IMR-90 (cell line): Measurements from ENCODE around the gene AP3S1. TPM values are rescaled to one million over a fixed set of nuclear protein-coding genes. Genes with fewer than 3 reads are reported as not detected.
A peak's percentile ranks its signal among the peaks of the same experiment; 100 is the strongest.

Source experiments
- ATAC-seq: fragments of 200-7000 bp; cut with Tn5 transposase; 2 replicates; pipeline ENCODE4 v1.9.1; 2020; ENCODE audit warnings: low read depth, mild to moderate bottlenecking, moderate library complexity
- BruUV-seq: library from RNA; stranded (reverse); fragments of 400-500 nt; replicated peaks from 2 replicates; lab custom pipeline; 2021; lab: Mats Ljungman, UMichigan
- CTCF ChIA-PET: fragments of 300-600 bp; formaldehyde crosslinking; extraction: SDS; loops from one replicate; lab custom pipeline; 2021; ENCODE audit warnings: antibody characterized with exemption; lab: Yijun Ruan, JAX
- POLR2A ChIA-PET: fragments of 300-600 bp; sonication (Branson Sonifier 250); formaldehyde crosslinking; loops from one replicate; lab custom pipeline; 2022; ENCODE audit warnings: antibody characterized with exemption; ENCODE audit not compliant: unreplicated experiment; lab: Charles Lee
- DNase-seq: peaks from one replicate; pipeline ENCODE4 v3.0.0; 2013
- H2AFZ ChIP-seq: replicated peaks from 2 replicates; pipeline ENCODE3; 2013; ENCODE audit warnings: low read length, mild to moderate bottlenecking; ENCODE audit not compliant: poor library complexity
- H2AK5ac ChIP-seq: 2 replicates; pipeline ENCODE4 v1.6.1; 2013; ENCODE audit warnings: low read depth, low read length, inconsistent platforms
- H2AK9ac ChIP-seq: replicated peaks from 2 replicates; pipeline ENCODE3; 2013; ENCODE audit warnings: mild to moderate bottlenecking, low read depth, low read length, moderate library complexity; ENCODE audit not compliant: poor library complexity
- H2BK120ac ChIP-seq: 2 replicates; pipeline ENCODE4 v1.6.1; 2013; ENCODE audit warnings: low read depth, low read length, inconsistent platforms
- H2BK15ac ChIP-seq: 3 replicates; pipeline ENCODE4 v1.6.1; 2013; ENCODE audit warnings: low read depth, low read length, inconsistent platforms
- H2BK20ac ChIP-seq: 2 replicates; pipeline ENCODE4 v1.6.1; 2013; ENCODE audit warnings: low read depth, mild to moderate bottlenecking, inconsistent platforms, low read length, moderate library complexity
- H2BK5ac ChIP-seq: 2 replicates; pipeline ENCODE4 v1.6.1; 2013; ENCODE audit warnings: mild to moderate bottlenecking, low read depth, low read length, inconsistent platforms; ENCODE audit not compliant: poor library complexity, severe bottlenecking
- H3K14ac ChIP-seq: replicated peaks from 2 replicates; pipeline ENCODE4 v1.6.1; 2013; ENCODE audit warnings: low read depth, low read length, inconsistent platforms
- H3K18ac ChIP-seq: 2 replicates; pipeline ENCODE4 v1.6.1; 2013; ENCODE audit warnings: low read depth, low read length, control low read depth
- H3K23ac ChIP-seq: 2 replicates; pipeline ENCODE4 v1.6.1; 2013; ENCODE audit warnings: low read depth, low read length, inconsistent platforms
- H3K27ac ChIP-seq: 2 replicates; pipeline ENCODE4 v1.5.1; 2013; ENCODE audit warnings: mild to moderate bottlenecking, control low read depth, low read length; ENCODE audit not compliant: insufficient read depth
- H3K27me3 ChIP-seq: 2 replicates; pipeline ENCODE4 v1.6.1; 2013; ENCODE audit warnings: low read length; ENCODE audit not compliant: control insufficient read depth, insufficient read depth
- H3K36me3 ChIP-seq: 2 replicates; pipeline ENCODE4 v1.6.1; 2013; ENCODE audit warnings: low read length, mixed read lengths; ENCODE audit not compliant: control insufficient read depth, insufficient read depth
- H3K4ac ChIP-seq: 2 replicates; pipeline ENCODE4 v1.6.1; 2013; ENCODE audit warnings: low read depth, low read length, inconsistent platforms
- H3K4me1 ChIP-seq: 2 replicates; pipeline ENCODE4 v1.6.1; 2013; ENCODE audit warnings: low read length, mixed read lengths; ENCODE audit not compliant: control insufficient read depth, insufficient read depth
- H3K4me2 ChIP-seq: 2 replicates; pipeline ENCODE4 v1.6.1; 2013; ENCODE audit warnings: low read depth, mild to moderate bottlenecking, control low read depth, low read length, moderate library complexity
- H3K4me3 ChIP-seq: 2 replicates; pipeline ENCODE4 v1.5.1; 2013; ENCODE audit warnings: low read depth, mild to moderate bottlenecking, control low read depth, low read length, moderate library complexity; ENCODE audit not compliant: insufficient read depth
- H3K56ac ChIP-seq: 2 replicates; pipeline ENCODE4 v1.6.1; 2013; ENCODE audit warnings: low read length, inconsistent platforms; ENCODE audit not compliant: insufficient read depth; ENCODE audit errors: extremely low read depth
- H3K79me1 ChIP-seq, 2 experiments: 2 replicates each; pipeline ENCODE4 v1.6.1; 2013; ENCODE audit warnings: low read length in 2 of 2, inconsistent platforms in 1 of 2, low read depth in 1 of 2
- H3K9ac ChIP-seq: 2 replicates; pipeline ENCODE4 v1.6.1; 2013; ENCODE audit warnings: low read depth, low read length, control low read depth
- H3K9me1 ChIP-seq: 2 replicates; pipeline ENCODE4 v1.6.1; 2013; ENCODE audit warnings: low read length, inconsistent platforms; ENCODE audit not compliant: insufficient read depth
- H3K9me3 ChIP-seq: 2 replicates; pipeline ENCODE4 v1.6.1; 2013; ENCODE audit warnings: low read length; ENCODE audit not compliant: control insufficient read depth, insufficient read depth
- H4K20me1 ChIP-seq: 2 replicates; pipeline ENCODE4 v1.6.1; 2013; ENCODE audit warnings: low read length, inconsistent platforms; ENCODE audit not compliant: insufficient read depth
- H4K5ac ChIP-seq: 2 replicates; pipeline ENCODE4 v1.6.1; 2013; ENCODE audit warnings: mild to moderate bottlenecking, low read depth, low read length, control low read depth
- H4K8ac ChIP-seq, 2 experiments: 2 replicates each; pipeline ENCODE4 v1.6.1; 2013; ENCODE audit warnings: low read depth in 2 of 2, low read length in 2 of 2, control low read depth in 1 of 2, inconsistent platforms in 1 of 2
- H4K91ac ChIP-seq: 2 replicates; pipeline ENCODE4 v1.6.1; 2013; ENCODE audit warnings: low read depth, low read length, inconsistent platforms; ENCODE audit not compliant: insufficient read depth
- BHLHE40 ChIP-seq: fragments of 150-350 bp; IDR thresholded peaks from 2 replicates; pipeline ENCODE4 v1.6.1; 2016; ENCODE audit warnings: mild to moderate bottlenecking, low read depth, low read length
- CEBPB ChIP-seq: IDR thresholded peaks from 2 replicates; pipeline ENCODE4 v1.6.1; 2012; ENCODE audit warnings: low read depth, low read length, improper control_type of control experiment
- MAFK ChIP-seq: IDR thresholded peaks from 2 replicates; pipeline ENCODE4 v1.6.1; 2012; ENCODE audit warnings: low read depth, low read length, improper control_type of control experiment
- MAZ ChIP-seq: IDR thresholded peaks from 2 replicates; pipeline ENCODE4 v1.6.1; 2012; ENCODE audit warnings: low read depth, mild to moderate bottlenecking, low read length, improper control_type of control experiment, moderate library complexity, borderline replicate concordance
- NFE2L2 ChIP-seq: fragments of 150-350 bp; IDR thresholded peaks from 2 replicates; pipeline ENCODE4 v1.6.1; 2016; ENCODE audit warnings: low read depth, mild to moderate bottlenecking, low read length
- POLR2A ChIP-seq: IDR thresholded peaks from 2 replicates; pipeline ENCODE4 v1.6.1; 2012; ENCODE audit warnings: mild to moderate bottlenecking, low read depth, low read length
- RAD21 ChIP-seq: IDR thresholded peaks from 2 replicates; pipeline ENCODE4 v1.6.1; 2012; ENCODE audit warnings: low read length, improper control_type of control experiment
- RCOR1 ChIP-seq: IDR thresholded peaks from 2 replicates; pipeline ENCODE4 v1.6.1; 2012; ENCODE audit warnings: mild to moderate bottlenecking, low read length, improper control_type of control experiment; ENCODE audit not compliant: insufficient replicate concordance
- RFX5 ChIP-seq: IDR thresholded peaks from 2 replicates; pipeline ENCODE4 v1.8.0; 2012; ENCODE audit warnings: low read depth, mild to moderate bottlenecking, low read length, moderate library complexity
- SMC3 ChIP-seq: fragments of 150-350 bp; IDR thresholded peaks from 2 replicates; pipeline ENCODE4 v1.6.1; 2016; ENCODE audit warnings: low read depth, mild to moderate bottlenecking, antibody characterized with exemption, low read length, moderate library complexity
- WGBS, 2 experiments: methylation state at CpG; one replicate each; pipeline versions ENCODE4 v1.1.5 to v1.1.7; 2013; ENCODE audit warnings: missing lambda C conversion rate in 2 of 2; ENCODE audit not compliant: insufficient read length in 1 of 2; ENCODE audit errors: extremely low coverage in 2 of 2; 5-methylcytosine and 5-hydroxymethylcytosine counted together
- dilution Hi-C: fragments of 300-500 bp; cut with HindIII; formaldehyde crosslinking; loops from one replicate; pipeline ENCODE4 v1.14.3; 2018; ENCODE audit warnings: low sequenced_read_pairs; ENCODE audit not compliant: unreplicated experiment
- in situ Hi-C: fragments of 300-500 bp; cut with MboI; formaldehyde crosslinking; loops from 3 replicates; pipeline ENCODE4 v1.14.3; 2019; ENCODE audit warnings: low sequenced_read_pairs, inconsistent platforms, mixed read lengths
- intact Hi-C: fragments of 100-400 bp; cut with micrococcal nuclease; formaldehyde crosslinking; loops from 2 replicates; pipeline ENCODE4 v1.10.0; 2022
- polyA plus RNA-seq, 3 experiments: library from polyadenylated mRNA; depleted of rRNA; stranded (reverse); fragments of >200 nt; gene quantifications; 2 replicates each; pipeline ENCODE4 v1.2.3, GENCODE V29; 2012; ENCODE audit warnings: low replicate concordance in 1 of 3
- total RNA-seq: library from RNA; depleted of rRNA; stranded (reverse); fragments of >200 nt; gene quantifications from 2 replicates; pipeline ENCODE4 v1.2.3, GENCODE V29; 2012
- TF ChIP-seq, protein P1 (sequence below): fragments of 150-350 bp; IDR thresholded peaks from 2 replicates; pipeline ENCODE4 v1.6.1; 2016; ENCODE audit warnings: low read depth, mild to moderate bottlenecking, low read length, moderate library complexity, borderline replicate concordance
- TF ChIP-seq, protein P2 (sequence below): conservative IDR thresholded peaks from 2 replicates; pipeline ENCODE4 v1.5.1; 2012; ENCODE audit warnings: mild to moderate bottlenecking, low read depth, low read length, improper control_type of control experiment
- TF ChIP-seq, protein P3 (sequence below): fragments of 150-350 bp; IDR thresholded peaks from 2 replicates; pipeline ENCODE4 v1.6.1; 2017; ENCODE audit warnings: mild to moderate bottlenecking, antibody characterized with exemption, low read length, low read depth

AP3S1 gene
- total and polyA plus RNA-seq, 2 of the 4 experiments (the other 2 are of a cell fraction) = 21.9 to 73.1 TPM

DNA sequence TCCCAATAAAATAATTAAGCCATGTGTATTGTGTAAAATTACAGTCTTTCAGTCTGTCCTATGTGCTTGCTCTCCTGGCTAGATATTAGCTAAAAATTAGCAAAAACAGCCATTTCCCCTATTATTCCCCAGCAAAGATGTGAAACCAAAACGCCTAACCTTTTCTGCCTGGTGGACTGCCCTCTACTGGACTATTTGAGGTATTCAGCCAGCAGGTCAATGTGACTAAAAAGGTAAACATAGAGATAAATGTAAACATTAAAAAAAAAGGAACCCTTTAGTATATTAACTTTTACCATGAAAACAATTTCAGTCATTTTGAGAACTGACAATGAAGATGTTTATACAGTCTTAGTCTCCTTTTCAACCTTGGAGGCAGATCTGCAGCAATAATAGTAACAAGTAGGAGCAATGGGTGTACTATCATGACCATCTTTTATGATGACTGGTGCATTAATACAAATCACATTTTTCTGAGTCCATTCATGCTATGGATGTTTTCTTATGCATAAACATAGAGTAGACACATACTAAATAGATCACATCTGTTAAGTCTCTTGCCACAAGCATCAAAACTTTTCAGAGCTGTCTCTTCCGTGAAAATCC is 10.5 kb upstream of the AP3S1 start:
- intact Hi-C loops = loop anchor here (1.0 to 10.0 kb wide), 2 partner anchors 197 to 286 kb away; partner anchors contain the start of gene FEM1C
- no peak overlapping the region for H3K56ac ChIP-seq

More for the DNA sequence above, 10.5 kb upstream of the AP3S1 start:
- Histone ChIP-seq H3K36me3 (peaks cover 13% of the 10 kb centered on the region), H2AFZ (no peak overlapping the region), H3K27me3 (no peaks in the 10 kb centered on the region), H3K9ac (no peak overlapping the region), H2BK15ac (no peak overlapping the region), H3K9me1 (no peaks in the 10 kb centered on the region), H2AK5ac (no peak overlapping the region), H3K4me2 (no peak overlapping the region), H3K79me1 (peaks cover 3 to 5% of the 10 kb centered on the region in 2 experiments; a peak in 3 of 4 replicates), H3K27ac (no peak overlapping the region), H4K8ac (no peak overlapping the region), H3K18ac (no peak overlapping the region), H3K23ac (no peak overlapping the region), H4K5ac (no peak overlapping the region), H3K4me3 (no peak overlapping the region), H2BK5ac (no peak overlapping the region), H3K4me1 (no peaks in the 10 kb centered on the region), H3K14ac (no peak overlapping the region), H2BK20ac (no peak overlapping the region), H3K9me3 (no peaks in the 10 kb centered on the region), H3K4ac (no peak overlapping the region), H4K91ac (no peak overlapping the region), H2AK9ac (no peak overlapping the region), H2BK120ac (no peak overlapping the region), H4K20me1 (no peaks in the 10 kb centered on the region)
- TF ChIP-seq SMC3 (peak; percentile 56), MAFK (peak; percentile 70), POLR2A (no peak), CEBPB (no peak), RAD21 (peak; percentile 55), BHLHE40 (no peak), RCOR1 (no peak), RFX5 (no peak), MAZ (no peak), NFE2L2 (no peak)
- TF ChIP-seq, protein P1, sequence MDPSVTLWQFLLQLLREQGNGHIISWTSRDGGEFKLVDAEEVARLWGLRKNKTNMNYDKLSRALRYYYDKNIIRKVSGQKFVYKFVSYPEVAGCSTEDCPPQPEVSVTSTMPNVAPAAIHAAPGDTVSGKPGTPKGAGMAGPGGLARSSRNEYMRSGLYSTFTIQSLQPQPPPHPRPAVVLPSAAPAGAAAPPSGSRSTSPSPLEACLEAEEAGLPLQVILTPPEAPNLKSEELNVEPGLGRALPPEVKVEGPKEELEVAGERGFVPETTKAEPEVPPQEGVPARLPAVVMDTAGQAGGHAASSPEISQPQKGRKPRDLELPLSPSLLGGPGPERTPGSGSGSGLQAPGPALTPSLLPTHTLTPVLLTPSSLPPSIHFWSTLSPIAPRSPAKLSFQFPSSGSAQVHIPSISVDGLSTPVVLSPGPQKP = no peak
- TF ChIP-seq, protein P2, sequence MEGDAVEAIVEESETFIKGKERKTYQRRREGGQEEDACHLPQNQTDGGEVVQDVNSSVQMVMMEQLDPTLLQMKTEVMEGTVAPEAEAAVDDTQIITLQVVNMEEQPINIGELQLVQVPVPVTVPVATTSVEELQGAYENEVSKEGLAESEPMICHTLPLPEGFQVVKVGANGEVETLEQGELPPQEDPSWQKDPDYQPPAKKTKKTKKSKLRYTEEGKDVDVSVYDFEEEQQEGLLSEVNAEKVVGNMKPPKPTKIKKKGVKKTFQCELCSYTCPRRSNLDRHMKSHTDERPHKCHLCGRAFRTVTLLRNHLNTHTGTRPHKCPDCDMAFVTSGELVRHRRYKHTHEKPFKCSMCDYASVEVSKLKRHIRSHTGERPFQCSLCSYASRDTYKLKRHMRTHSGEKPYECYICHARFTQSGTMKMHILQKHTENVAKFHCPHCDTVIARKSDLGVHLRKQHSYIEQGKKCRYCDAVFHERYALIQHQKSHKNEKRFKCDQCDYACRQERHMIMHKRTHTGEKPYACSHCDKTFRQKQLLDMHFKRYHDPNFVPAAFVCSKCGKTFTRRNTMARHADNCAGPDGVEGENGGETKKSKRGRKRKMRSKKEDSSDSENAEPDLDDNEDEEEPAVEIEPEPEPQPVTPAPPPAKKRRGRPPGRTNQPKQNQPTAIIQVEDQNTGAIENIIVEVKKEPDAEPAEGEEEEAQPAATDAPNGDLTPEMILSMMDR = peak; percentile 67
- TF ChIP-seq, protein P3, sequence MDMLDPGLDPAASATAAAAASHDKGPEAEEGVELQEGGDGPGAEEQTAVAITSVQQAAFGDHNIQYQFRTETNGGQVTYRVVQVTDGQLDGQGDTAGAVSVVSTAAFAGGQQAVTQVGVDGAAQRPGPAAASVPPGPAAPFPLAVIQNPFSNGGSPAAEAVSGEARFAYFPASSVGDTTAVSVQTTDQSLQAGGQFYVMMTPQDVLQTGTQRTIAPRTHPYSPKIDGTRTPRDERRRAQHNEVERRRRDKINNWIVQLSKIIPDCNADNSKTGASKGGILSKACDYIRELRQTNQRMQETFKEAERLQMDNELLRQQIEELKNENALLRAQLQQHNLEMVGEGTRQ = no peak
- dilution Hi-C loops = no loop called here
- no CpG with 5 or more reads among the region's 2 CpGs for WGBS, 2 experiments
- peak; percentile 66 for ATAC-seq
- in situ Hi-C loops = loop anchor here (25.0 kb wide), 1 partner anchor 544 kb away; the partner anchor contains the start of gene CCDC112
- ChIA-PET CTCF (interaction anchor here (1.0 to 1.4 kb wide), 3 partner anchors 10 to 196 kb away, joined by 3 to 4 read pairs (median 3); partner anchors contain the start of gene ATG12), POLR2A (no interaction called here)
- peak; percentile 49 for DNase-seq
- BruUV-seq = no TSS peak
